HG03442 (cell line): ENCODE results near the gene R3HCC1L.
A peak's percentile ranks its signal among the peaks of the same experiment; 100 is the strongest.
"Not testable (repeated sequence)": the region's sequence is repeated elsewhere in the genome, so short reads cannot be mapped to it uniquely, and the experiment has no call there.

Source experiments
- ATAC-seq: cut with Tn5 transposase; IDR thresholded peaks from one replicate; pipeline ENCODE4 v1.9.1; 2021; ENCODE audit warnings: mild to moderate bottlenecking, moderate library complexity; ENCODE audit not compliant: unreplicated experiment

R3HCC1L gene

DNA sequence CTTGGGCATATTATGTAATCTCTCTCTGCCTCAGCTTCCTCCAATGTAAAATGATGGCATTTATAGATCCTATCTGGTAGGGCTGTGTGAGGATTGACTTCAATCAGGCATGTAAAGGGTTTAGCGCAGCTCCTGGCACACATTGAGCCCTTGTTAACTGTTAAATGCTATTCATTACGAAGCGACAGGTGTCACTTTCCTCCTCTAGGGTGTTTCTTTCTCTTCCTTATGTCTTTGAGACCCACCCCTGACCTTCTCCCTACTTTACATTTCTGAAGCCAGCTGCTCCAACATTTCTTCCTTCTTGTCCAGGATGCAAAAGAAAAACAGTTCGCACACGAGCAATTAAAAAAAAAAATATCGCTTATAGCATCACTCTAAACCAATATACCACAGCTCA lies 5.7 kb upstream of the R3HCC1L start:
- no peak for ATAC-seq

DNA sequence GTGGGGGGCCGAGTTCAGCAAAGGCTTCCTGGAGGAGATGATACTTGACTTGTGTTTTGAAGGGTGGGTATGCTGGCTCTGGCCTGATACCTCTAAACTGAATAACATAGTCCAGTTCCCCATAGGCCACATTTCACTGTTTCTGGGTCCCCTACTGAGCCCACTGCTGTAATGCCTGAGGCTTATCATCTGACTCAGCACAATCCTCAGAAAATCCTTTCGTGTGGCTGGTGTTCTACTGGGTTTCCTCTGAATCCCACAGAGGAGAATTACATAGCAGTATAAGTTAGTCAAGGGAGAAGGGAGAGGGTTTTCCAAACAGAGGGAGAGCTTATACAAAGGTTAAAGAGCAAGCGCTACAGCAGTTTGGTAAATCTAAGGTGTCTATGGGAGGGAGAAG lies 2.8 kb upstream of the R3HCC1L start:
- no peak for ATAC-seq

GRCh38 chr10:98133075-98133752 lies 1.2 kb upstream of the R3HCC1L start:
- ATAC-seq: not testable (repeated sequence)

DNA sequence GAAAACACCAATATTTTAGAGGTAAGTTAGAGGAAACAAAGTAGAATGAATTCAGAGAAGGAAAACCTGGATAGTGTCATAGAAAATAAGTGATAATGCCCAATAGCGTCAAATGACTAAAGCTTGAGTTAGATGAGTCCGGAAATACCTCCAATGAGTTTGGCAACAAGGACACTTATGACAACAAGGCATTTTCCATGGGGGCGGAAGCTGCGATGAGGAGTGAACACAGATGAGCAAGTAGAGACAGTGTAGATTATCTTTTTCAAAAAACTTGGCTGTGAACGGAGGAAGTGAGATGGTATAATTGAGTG lies 383 bp upstream of the R3HCC1L start:
- ATAC-seq: no peak

DNA sequence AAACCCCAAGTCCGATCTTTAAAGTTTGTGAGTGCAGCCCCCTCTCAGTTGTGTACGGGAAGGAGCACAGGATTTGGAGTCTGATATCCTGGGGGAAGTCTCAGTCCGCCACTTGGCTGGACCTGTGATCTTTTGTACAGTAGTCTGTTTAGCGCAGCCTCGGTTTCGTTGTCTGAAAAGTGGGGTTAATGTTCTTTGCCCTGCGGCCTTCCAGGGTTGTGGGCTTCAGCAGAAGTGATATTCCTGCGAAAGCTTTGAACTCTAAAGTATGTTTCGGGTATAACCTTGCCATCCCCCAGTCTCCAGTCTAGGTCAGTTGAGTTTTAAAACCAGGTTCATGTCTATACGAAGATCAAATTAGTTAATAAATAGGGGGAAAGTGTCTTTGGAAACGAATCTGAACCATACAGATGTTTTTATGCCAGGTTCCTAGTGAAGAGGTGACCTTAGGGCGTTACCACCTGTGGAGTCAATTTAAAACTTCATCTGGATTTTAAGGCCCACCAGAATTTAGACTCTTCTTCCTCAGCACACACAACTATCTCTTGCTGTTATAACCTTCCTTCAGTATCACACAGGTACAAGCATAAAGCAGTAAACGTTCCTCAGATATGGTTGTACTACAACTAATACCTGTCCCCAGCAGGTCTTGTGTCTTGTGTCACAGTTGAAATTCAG lies 904 bp downstream of the R3HCC1L start:
- no peak for ATAC-seq

DNA sequence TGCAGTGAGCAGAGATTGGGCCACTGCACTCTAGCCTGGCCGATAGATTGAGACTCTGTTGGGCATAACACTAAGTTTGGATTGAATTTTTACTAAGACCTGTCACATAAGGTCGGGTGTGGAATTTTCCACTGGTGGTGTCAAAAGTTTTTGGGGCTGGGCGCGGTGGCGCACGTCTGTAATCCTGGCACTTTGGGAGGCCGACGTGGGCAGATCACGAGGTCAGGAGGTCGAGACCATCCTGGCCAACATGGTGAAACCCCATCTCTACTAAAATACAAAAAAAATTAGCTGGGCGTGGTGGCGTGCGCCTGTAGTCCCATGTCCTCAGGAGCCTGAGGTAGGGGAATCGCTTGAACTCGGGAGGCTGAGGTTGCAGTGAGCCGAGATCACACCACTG lies 2.3 kb downstream of the R3HCC1L start:
- ATAC-seq: not testable (repeated sequence)

GRCh38 chr10:98138031-98138430 lies 3.6 kb downstream of the R3HCC1L start:
- no peak for ATAC-seq

DNA sequence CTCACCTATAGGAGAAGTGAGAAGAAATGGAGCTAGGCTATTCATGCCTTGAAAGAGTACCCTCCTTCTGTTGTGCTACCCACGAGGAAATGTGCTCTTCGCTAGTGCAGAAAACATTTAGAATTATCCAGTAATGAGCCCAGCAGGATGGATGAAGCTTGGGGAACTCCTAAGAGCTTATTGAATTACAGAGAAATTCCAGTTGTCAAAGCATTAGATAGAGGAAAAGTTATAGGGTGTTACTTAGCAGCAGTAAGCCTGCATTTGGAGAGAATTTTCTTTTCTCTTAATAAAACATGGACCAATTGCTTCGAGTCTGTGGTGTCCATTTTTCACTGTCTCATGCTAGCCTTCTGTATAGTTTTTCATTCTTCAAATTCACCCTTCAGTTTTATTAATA lies 5.0 kb downstream of the R3HCC1L start:
- ATAC-seq: no peak

GRCh38 chr10:98141484-98142073 lies 7.1 kb downstream of the R3HCC1L start:
- no peak for ATAC-seq

GRCh38 chr10:98144985-98145384 lies 10.5 kb downstream of the R3HCC1L start:
- no peak for ATAC-seq

GRCh38 chr10:98149858-98150257 lies 15.4 kb downstream of the R3HCC1L start:
- no peak for ATAC-seq

- no peak for ATAC-seq
Observed at GRCh38 chr10:98150544-98150943, 16.1 kb downstream of the R3HCC1L start.

DNA sequence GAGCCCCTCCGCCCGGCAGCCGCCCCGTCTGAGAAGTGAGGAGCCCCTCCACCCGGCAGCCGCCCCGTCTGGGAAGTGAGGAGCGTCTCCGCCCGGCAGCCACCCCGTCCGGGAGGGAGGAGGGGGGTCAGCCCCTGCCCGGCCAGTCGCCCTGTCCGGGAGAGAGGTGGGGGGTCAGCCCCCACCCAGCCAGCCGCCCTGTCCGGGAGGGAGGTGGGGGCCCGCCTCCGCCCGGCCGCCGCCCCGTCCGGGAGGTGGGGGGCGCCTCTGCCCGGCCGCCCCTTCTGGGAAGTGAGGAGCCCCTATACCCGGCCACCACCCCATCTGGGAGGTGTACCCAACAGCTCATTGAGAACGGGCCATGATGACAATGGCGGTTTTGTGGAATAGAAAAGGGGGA lies 18.3 kb downstream of the R3HCC1L start:
- ATAC-seq: not testable (repeated sequence)

GRCh38 chr10:98153213-98153958 lies 18.9 kb downstream of the R3HCC1L start:
- ATAC-seq: not testable (repeated sequence)

GRCh38 chr10:98154076-98154475 lies 19.6 kb downstream of the R3HCC1L start:
- no peak for ATAC-seq

- ATAC-seq: no peak
Observed at GRCh38 chr10:98158576-98158975, 24.1 kb downstream of the R3HCC1L start.

DNA sequence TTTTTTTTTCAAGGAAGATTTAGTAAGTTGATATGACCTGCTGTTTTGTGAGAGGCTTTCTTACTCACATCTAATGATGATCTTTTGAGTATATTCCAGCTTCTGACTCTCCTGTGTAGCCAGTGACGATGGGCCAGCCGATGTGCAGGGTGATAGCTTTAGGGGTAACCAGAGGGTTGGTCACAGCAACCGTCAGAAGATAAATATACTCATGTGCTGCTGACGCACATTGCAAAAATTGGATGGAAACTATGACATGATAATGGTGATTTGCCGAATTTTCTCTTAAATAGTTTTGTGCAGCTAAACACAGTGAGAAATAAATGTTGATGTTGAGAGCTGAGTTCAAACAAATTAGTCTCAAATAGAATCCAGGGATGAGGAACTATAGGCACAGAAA lies 29.5 kb downstream of the R3HCC1L start:
- no peak for ATAC-seq

DNA sequence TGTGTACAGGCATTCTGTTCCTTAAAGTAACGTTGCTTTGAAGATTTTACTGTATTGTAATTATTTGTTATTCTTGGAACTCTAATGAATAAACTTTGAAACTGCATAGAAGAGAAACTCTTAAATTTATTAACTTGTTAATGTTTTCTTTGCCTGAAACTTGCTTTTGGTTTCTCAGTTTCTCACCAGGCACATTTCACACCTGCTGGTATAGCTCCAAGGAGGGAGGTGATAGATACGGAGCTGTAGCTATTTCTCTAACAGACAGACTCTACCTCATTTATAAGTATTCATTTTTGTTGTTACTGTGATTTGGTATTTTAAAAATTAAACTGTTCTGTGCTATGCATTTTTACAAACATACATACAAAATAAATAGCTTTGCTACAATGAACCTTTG lies 32.7 kb downstream of the R3HCC1L start:
- ATAC-seq: peak; percentile 50

DNA sequence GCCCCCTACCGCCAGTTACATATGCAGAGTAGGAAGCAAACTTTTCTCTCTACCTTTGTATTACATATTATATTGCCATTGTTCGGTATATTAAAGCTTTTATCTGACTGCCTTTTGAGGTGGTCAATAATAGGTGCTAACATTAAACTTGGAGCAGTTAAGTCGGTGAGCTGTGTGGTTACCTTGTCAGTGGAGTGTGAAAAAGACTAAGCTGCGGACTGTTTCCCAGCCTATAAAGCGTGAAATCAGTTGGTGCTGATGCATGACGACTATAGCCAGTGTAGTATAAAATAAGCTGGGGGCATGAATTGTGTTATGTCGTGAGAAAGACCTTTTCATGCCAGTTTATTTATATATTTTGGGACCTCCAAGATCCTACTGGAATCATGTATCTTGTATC lies 33.7 kb downstream of the R3HCC1L start:
- ATAC-seq: peak; percentile 50

- ATAC-seq: no peak
Observed at GRCh38 chr10:98168766-98169165, 34.3 kb downstream of the R3HCC1L start.

DNA sequence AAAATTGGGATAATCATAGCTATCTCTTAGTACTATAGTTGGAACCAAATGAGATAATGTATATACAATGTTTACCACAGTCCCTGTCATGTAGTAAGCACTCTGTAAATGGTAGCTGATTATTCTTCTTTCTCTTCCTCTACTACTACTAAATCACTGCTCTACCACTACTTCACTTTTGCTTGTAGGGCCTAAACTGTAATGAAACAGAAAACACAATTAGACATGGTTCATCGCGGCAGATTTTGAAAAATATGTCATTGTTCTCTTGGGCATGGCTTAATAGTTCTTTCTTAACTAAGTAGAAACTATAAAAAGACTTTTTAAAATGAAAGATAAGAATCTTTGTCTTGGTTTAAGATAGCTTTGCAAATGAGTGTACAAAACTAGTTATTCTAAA lies 34.9 kb downstream of the R3HCC1L start:
- no peak for ATAC-seq
